Measurements from ENCODE around the gene CHCHD3. TPM values are rescaled to one million over a fixed set of nuclear protein-coding genes. Genes with fewer than 3 reads are reported as not detected.

CHCHD3 gene
- polyA plus RNA-seq, 3 donors, result 30.5 to 56.7 (median 48.8) TPM

DNA sequence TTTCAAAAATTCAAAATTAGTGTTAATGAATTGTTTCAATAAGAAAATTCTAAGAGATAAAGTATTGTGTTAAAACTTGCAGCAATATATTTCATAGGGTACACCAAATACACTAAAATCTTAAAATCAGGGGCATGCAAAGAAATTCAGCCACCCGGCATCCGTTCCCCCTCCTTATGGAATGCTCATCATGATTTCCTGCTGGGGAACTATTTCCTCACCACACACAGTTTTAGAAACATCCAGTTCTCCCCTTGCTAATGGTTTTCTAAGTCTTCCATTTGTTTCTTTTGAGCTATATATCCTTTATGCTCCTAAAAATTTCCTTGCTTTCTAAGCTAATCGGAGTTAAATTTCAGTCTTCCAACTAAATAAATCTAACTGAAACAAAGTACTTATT lies 60.7 kb downstream of the CHCHD3 start:
- 43% methylated on average over 2 of the region's 3 CpGs for WGBS (ENCODE audit: insufficient coverage)
- no peak overlapping the region for H2AFZ ChIP-seq (ENCODE audit: insufficient read depth, low read depth, low read length, poor library complexity, severe bottlenecking)
- TF ChIP-seq, protein P1, sequence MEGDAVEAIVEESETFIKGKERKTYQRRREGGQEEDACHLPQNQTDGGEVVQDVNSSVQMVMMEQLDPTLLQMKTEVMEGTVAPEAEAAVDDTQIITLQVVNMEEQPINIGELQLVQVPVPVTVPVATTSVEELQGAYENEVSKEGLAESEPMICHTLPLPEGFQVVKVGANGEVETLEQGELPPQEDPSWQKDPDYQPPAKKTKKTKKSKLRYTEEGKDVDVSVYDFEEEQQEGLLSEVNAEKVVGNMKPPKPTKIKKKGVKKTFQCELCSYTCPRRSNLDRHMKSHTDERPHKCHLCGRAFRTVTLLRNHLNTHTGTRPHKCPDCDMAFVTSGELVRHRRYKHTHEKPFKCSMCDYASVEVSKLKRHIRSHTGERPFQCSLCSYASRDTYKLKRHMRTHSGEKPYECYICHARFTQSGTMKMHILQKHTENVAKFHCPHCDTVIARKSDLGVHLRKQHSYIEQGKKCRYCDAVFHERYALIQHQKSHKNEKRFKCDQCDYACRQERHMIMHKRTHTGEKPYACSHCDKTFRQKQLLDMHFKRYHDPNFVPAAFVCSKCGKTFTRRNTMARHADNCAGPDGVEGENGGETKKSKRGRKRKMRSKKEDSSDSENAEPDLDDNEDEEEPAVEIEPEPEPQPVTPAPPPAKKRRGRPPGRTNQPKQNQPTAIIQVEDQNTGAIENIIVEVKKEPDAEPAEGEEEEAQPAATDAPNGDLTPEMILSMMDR (IDR thresholded peaks at IDR 0.05), result no peak
- peaks cover 12 to 45% of the 10 kb centered on the region in 2 donors for H3K36me3 Mint-ChIP-seq
- no peak overlapping the region for H3K4me2 ChIP-seq (replicated peaks; ENCODE audit: extremely low read depth, low read length, poor library complexity, severe bottlenecking)
- no peak overlapping the region for H3K4me3 Mint-ChIP-seq
- H3K9me3 Mint-ChIP-seq, result peaks cover 0 to 2% (median 0%) of the 10 kb centered on the region in 7 donors
- H3K4me1 Mint-ChIP-seq, result no peaks in the 10 kb centered on the region
- H4K20me1 ChIP-seq (ENCODE audit: insufficient read depth, low read length), result no peaks in the 10 kb centered on the region
- peaks cover 4 to 27% of the 10 kb centered on the region in 2 donors for H3K36me3 ChIP-seq (replicated peaks in 1 of 2; ENCODE audit: control insufficient read depth in 1 of 2, insufficient read depth in 2 of 2, low read length in 2 of 2)
- intact Hi-C loops (cut with micrococcal nuclease), result no loop called here
- H3K27me3 ChIP-seq (ENCODE audit: control insufficient read depth in 2 of 2, insufficient read depth in 2 of 2, low read length in 2 of 2), result no peaks in the 10 kb centered on the region
- no peaks in the 10 kb centered on the region for H3K9me3 ChIP-seq (replicated peaks in 1 of 2; ENCODE audit: control insufficient read depth in 1 of 2, insufficient read depth in 1 of 2, low read length in 2 of 2)
- H3K9ac ChIP-seq (ENCODE audit: insufficient read depth, low read length, poor library complexity, severe bottlenecking), result no peak overlapping the region
- no peak overlapping the region for H3K27ac Mint-ChIP-seq
- H3K4me1 ChIP-seq (ENCODE audit: control insufficient read depth in 1 of 2, insufficient read depth in 2 of 2, low read length in 2 of 2), result no peaks in the 10 kb centered on the region
- H3K4me3 ChIP-seq (replicated peaks in 1 of 3; ENCODE audit: low read depth in 2 of 3, low read length in 3 of 3), result no peak overlapping the region
- no peak overlapping the region for H3K27ac ChIP-seq (ENCODE audit: low read depth in 1 of 2, low read length in 2 of 2)
- no peaks in the 10 kb centered on the region for H3K79me2 ChIP-seq (ENCODE audit: insufficient read depth, low read length)
- DNase-seq, result no peak
- H3K27me3 Mint-ChIP-seq (ENCODE audit: low read depth in 3 of 3), result no peaks in the 10 kb centered on the region

DNA sequence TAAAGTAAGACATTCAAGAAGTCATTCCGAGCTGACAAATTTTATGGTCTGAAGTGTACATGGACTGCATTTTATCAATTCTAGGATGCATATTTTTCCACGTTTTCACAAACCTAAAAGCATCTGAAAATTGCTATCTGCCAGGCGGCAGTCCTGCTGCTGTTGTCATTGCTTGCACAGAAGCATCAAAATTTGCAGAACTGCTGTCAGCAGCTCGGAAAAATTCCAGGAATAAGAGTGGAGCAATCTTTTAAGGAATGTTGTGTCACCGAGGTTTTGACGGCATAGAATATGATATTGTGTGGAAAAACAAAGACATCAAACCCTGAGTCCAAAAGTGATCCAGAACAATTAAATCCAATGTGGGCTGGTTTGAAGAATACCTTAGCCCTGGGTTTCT lies 61.4 kb downstream of the CHCHD3 start:
- DNase-seq, result no peak
- Histone ChIP-seq H3K4me3 (replicated peaks in 1 of 3; ENCODE audit: low read depth in 2 of 3, low read length in 3 of 3) (no peak overlapping the region), H3K79me2 (ENCODE audit: insufficient read depth, low read length) (no peaks in the 10 kb centered on the region), H4K20me1 (ENCODE audit: insufficient read depth, low read length) (no peaks in the 10 kb centered on the region), H3K27me3 (ENCODE audit: control insufficient read depth in 2 of 2, insufficient read depth in 2 of 2, low read length in 2 of 2) (no peaks in the 10 kb centered on the region), H3K36me3 (replicated peaks in 1 of 2; ENCODE audit: control insufficient read depth in 1 of 2, insufficient read depth in 2 of 2, low read length in 2 of 2) (peaks cover 4 to 27% of the 10 kb centered on the region in 2 donors), H3K9ac (ENCODE audit: insufficient read depth, low read length, poor library complexity, severe bottlenecking) (no peak overlapping the region), H3K9me3 (replicated peaks in 1 of 2; ENCODE audit: control insufficient read depth in 1 of 2, insufficient read depth in 1 of 2, low read length in 2 of 2) (no peaks in the 10 kb centered on the region), H3K4me2 (replicated peaks; ENCODE audit: extremely low read depth, low read length, poor library complexity, severe bottlenecking) (no peak overlapping the region), H2AFZ (ENCODE audit: insufficient read depth, low read depth, low read length, poor library complexity, severe bottlenecking) (no peak overlapping the region), H3K4me1 (ENCODE audit: control insufficient read depth in 1 of 2, insufficient read depth in 2 of 2, low read length in 2 of 2) (no peaks in the 10 kb centered on the region), H3K27ac (ENCODE audit: low read depth in 1 of 2, low read length in 2 of 2) (no peak overlapping the region)
- intact Hi-C loops (cut with micrococcal nuclease), result no loop called here
- peaks cover 3% of the 10 kb centered on the region for H3K4me1 Mint-ChIP-seq
- no peaks in the 10 kb centered on the region for H3K27me3 Mint-ChIP-seq (ENCODE audit: low read depth in 3 of 3)
- peaks cover 0 to 2% (median 0%) of the 10 kb centered on the region in 7 donors for H3K9me3 Mint-ChIP-seq
- H3K4me3 Mint-ChIP-seq, result no peak overlapping the region
- TF ChIP-seq, protein P1 (IDR thresholded peaks at IDR 0.05), result no peak
- peaks cover 14 to 48% of the 10 kb centered on the region in 2 donors for H3K36me3 Mint-ChIP-seq
- 100% methylated on average over 2 of the region's 6 CpGs for WGBS (ENCODE audit: insufficient coverage)
- H3K27ac Mint-ChIP-seq, result no peak overlapping the region
